Measurements from ENCODE around the gene TMEM51.

Gene TMEM51

GRCh38 chr1:15179485-15179883 lies 25.9 kb downstream of the TMEM51 start:
- no peak for FAIRE-seq

- FAIRE-seq: no peak
Observed at GRCh38 chr1:15180189-15180588, 26.6 kb downstream of the TMEM51 start.

- no peak for FAIRE-seq
Observed at GRCh38 chr1:15180945-15181523, 27.5 kb downstream of the TMEM51 start.

GRCh38 chr1:15181564-15181963 lies 28.0 kb downstream of the TMEM51 start:
- no peak for FAIRE-seq

GRCh38 chr1:15184436-15185241 lies 31.1 kb downstream of the TMEM51 start:
- FAIRE-seq: no peak

GRCh38 chr1:15185617-15186016 lies 32.1 kb downstream of the TMEM51 start:
- no peak for FAIRE-seq

GRCh38 chr1:15186073-15186845 lies 32.7 kb downstream of the TMEM51 start:
- no peak for FAIRE-seq

GRCh38 chr1:15186846-15187151 lies 33.3 kb downstream of the TMEM51 start:
- no peak for FAIRE-seq

- no peak for FAIRE-seq
Observed at GRCh38 chr1:15187175-15188129, 33.9 kb downstream of the TMEM51 start.

- peak; percentile 19 for FAIRE-seq
Observed at GRCh38 chr1:15188130-15188524, 34.6 kb downstream of the TMEM51 start.

- no peak for FAIRE-seq
Observed at GRCh38 chr1:15188678-15189077, 35.1 kb downstream of the TMEM51 start.

GRCh38 chr1:15189692-15190370 lies 36.3 kb downstream of the TMEM51 start:
- no peak for FAIRE-seq

- FAIRE-seq: no peak
Observed at GRCh38 chr1:15191267-15191666, 37.7 kb downstream of the TMEM51 start.

- FAIRE-seq: no peak
Observed at GRCh38 chr1:15191770-15192169, 38.2 kb downstream of the TMEM51 start.

GRCh38 chr1:15192916-15193550 lies 39.5 kb downstream of the TMEM51 start:
- no peak for FAIRE-seq

- no peak for FAIRE-seq
Observed at GRCh38 chr1:15195420-15196052, 42.0 kb downstream of the TMEM51 start.

GRCh38 chr1:15196069-15196468 lies 42.5 kb downstream of the TMEM51 start:
- no peak for FAIRE-seq

GRCh38 chr1:15196807-15197530 lies 43.4 kb downstream of the TMEM51 start:
- FAIRE-seq: no peak

- FAIRE-seq: no peak
Observed at GRCh38 chr1:15197591-15198447, 44.3 kb downstream of the TMEM51 start.

GRCh38 chr1:15198684-15199083 lies 45.1 kb downstream of the TMEM51 start:
- FAIRE-seq: no peak
